Measurements from ENCODE around the gene CNTNAP3B.
A peak's percentile ranks its signal among the peaks of the same experiment; 100 is the strongest.
"Not testable (repeated sequence)": the region's sequence is repeated elsewhere in the genome, so short reads cannot be mapped to it uniquely, and the experiment has no call there.

CNTNAP3B gene

DNA sequence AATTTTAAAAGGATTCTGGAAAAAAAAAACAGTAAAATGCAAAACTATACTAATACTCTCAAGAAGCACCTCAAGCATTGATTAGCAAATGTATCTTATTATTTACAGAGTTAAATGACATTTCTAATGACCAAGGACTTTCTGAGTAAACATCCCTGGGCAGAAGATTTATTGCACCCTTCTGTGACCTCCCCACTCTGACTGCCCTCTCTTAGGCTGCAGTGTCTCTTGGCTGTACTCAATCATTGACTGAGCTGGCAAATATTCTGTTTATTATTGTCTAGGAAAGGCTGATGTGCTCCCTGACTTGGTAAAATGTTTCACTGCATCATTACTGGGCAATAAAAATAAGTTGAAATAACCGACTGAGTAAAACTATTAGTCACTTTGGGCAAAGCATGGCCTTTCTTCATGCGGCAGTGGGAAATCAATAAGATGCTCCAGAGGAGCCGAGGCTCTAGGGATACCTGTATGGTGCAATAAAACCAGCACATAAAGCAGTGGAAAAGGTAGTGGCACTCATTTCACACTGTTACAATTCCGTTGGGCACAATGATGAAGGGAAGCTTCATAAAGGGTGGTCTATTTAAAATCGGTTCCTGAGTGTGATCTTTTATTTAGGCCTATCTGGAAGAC, 151.1 kb downstream of the CNTNAP3B start:
- DNase-seq (ENCODE audit: low spot score): not testable (repeated sequence)

DNA sequence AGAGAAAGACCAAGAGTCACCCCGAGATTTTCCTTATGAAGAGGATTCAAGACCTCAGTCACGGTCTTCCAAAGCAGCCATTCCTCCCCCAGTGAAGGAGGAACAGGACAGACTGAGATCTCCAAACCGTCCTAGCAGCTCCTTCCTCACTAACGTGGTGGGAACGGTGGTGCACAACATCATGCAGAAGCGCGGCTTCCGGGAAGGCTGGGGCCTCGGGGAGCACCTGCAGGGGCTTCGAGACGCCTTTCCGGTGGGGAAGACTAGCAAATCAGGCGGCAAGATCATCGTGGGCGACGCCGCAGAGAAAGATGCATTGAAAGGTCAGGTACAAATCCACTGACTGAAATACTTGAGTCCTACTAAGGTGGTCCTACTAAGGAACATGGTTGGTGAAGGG, 154.3 kb downstream of the CNTNAP3B start:
- not testable (repeated sequence) for DNase-seq (ENCODE audit: low spot score)

DNA sequence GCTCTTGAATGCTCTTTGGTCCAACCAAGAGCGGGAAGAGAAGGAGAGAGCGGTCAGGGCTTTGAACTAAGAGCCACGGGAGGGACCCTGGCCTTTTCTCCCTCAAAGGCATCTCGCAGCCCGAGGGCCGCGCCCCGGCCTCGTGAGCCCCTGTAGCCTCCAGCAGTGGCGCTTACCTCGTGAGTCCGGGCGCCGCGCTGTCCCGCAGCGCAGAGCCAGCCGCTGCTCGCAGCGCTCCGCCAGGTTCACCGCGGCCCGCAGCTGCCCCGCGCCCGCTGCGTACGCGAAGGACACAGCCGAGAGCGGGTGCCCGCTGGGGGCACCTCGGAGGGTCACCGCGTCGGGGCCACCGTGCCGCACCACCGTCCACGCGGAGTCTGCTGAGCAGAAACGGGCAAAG, 176.2 kb downstream of the CNTNAP3B start:
- not testable (repeated sequence) for DNase-seq (ENCODE audit: low spot score)

DNA sequence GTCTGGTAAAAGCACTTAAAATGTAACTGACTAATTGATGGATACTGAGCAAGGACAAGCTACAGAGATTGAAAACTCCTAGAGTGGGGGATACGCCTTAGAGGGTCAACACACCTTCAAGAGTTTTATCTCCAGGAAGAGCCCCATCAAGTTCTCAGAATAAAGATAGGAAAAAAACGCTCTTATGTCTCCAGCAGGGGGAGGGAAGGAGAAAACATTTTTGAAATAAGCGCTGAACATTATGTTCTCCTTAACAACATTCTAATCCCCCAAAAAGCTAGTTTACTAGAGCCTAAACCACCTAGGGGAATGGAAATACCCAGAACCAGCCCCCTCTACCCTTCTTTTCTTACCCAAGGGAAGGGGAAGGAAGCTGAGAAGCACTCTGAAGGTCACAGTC, 187.5 kb downstream of the CNTNAP3B start:
- DNase-seq (ENCODE audit: low spot score): peak; percentile 0

DNA sequence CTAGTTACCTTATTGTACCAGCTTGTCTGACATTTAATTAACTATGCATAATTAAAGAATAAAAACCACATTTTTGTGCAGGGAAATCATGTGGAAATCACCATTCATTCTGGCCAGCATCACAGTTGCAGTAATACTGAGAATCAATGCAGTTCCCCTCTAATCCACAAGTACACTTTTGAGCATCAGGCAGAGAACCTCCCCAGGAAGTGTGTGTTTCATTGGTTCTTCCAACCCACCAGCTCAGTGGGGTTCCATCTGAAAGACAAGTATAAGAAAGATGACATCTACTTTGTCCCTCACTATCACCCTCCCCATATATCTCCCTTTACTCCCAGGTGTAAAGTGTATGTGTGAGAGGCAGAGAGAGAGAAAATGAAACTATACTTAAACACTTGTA, 191.1 kb downstream of the CNTNAP3B start:
- not testable (repeated sequence) for DNase-seq (ENCODE audit: low spot score)

DNA sequence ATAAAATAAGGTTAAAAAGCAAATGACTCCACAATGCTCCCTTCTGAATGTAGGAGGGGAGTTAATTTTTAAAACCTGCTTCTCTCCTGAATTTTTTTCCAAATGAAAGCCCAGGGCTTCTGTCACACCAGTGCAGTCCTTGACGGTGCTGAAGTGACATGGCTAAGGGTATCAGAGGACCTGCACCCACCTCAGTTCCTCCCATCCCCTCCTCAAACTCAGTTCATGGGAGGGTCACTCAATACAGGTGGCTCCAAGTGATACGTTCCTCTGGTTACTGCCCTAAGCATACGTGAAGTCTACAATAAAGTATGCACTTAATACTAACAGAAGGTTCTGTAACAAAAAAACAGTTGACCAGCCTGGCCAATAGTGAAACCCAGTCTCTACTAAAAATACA, 193.5 kb downstream of the CNTNAP3B start:
- not testable (repeated sequence) for DNase-seq (ENCODE audit: low spot score)

DNA sequence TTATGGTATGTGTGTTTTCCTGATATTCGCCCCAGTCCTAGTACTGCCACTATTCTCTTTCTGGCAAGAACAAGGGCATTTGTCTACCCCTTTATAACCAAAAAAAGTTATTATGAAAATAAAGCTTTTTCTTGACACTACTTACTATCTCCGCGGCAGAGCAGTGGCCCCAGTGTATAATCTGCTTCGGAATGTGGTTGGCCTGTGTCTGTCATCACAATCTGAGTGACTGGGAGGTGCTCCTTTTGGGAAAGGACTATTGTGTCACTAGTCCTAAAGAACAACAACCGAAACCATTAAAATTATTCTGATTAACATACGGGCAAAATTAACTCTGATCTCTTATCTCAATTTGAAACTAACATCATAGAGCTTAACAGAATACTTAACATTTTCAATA, 200.1 kb downstream of the CNTNAP3B start:
- not testable (repeated sequence) for DNase-seq (ENCODE audit: low spot score)

DNA sequence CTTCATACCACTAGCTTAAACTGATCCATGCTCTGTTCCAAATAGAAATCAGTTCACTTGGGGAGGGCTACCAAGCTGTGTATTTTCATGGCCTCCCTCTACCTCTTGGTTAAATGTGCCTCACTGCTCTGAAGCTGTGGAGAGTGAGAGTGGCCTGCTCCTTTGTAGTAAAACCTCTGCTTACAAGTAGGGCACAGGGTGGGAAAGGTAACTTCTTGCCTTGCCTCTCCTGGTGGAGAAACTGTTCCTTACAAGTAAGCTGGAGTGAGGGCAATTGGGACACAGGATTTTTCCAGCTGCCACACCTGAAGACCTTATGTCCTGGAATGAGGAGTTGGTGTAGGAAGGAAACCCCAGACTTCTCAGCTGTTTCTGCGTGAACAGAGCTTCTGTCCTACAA, 211.9 kb downstream of the CNTNAP3B start:
- not testable (repeated sequence) for DNase-seq (ENCODE audit: low spot score)

DNA sequence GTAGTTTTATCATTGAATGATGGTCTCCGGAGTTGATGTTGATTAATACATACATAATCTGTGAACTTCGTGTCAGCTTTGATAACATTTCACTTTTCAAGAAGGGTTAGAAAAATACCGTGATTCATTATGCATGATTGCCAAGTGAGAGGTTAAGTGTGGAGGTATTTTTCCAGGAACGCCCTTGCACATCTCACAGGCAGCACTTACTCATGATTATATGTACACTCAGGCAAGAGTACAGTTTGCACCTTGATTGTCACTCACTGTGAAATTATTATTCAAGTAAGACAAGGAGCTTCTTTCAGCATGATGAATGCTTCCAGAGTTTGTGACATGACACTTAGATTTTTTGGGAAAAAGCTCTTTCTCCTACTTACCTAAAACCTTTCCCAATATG, 223.7 kb downstream of the CNTNAP3B start:
- DNase-seq (ENCODE audit: low spot score): not testable (repeated sequence)

DNA sequence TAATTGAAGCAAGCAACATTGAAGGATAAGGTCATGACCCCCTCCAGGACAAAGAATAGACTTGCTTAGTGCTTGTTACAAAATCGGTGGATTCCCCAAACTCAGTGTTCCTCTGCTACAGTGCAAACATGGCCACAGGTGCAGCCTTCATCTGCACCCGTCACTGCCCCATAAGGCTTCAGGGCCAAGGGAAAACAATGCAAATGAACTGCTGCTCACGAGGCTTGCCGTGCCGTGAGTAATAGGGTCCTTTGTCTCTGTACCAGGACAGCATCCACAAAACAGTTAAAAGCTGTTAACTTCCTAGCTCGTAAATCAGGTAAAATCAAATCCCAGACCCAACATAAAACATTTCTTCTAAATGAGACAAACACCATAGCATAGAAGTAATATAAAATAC, 226.5 kb downstream of the CNTNAP3B start:
- DNase-seq (ENCODE audit: low spot score): not testable (repeated sequence)

DNA sequence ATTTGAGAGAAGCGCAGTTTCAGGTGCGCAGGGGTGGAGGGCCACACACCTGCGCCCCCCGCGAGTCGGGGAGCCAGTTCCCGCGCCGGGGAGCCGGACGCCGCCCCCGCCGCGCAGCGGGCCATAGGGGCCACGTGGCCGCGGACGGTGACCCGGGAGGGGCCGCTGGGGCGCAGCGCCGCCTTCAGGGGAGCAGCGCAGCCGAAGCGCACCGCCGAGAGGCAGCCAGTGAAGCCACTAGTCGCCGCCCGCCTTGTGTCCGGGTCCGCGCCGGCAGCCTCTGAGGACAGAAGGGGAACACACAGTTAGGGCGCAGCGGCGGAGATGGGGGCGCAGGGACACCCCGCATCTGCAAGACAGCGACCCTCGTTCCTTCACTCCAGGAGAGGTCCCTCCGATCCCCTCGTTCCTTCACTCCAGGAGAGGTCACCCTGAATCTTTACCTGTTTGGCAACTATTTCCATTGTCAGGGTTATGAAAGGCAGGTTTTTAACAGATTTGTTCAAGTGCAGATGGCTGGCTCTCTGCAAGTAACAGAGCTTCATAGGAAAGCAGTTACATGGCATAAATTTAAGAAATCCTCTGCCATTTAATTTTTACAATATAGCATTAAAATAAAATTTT, 230.4 kb downstream of the CNTNAP3B start:
- DNase-seq (ENCODE audit: low spot score): not testable (repeated sequence)

DNA sequence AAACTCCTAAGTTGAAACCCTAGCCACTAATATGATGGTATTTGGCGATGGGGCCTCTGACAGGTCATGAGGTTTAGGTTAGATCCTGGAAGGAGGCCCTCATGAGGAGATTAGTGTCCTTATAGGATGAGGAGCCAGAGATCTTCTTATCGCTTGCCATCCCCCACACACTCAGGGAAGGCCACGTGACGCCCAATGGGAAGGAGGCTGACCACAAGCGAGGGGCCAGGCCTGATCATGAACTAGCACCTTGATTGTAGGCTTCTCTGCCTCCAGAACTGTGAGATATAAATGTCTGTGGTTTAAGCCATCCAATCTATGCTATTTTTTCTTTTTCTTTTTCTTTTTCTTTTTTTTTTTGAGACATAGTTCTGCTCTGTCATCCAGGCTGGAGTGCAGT, 254.7 kb downstream of the CNTNAP3B start:
- not testable (repeated sequence) for DNase-seq (ENCODE audit: low spot score)

DNA sequence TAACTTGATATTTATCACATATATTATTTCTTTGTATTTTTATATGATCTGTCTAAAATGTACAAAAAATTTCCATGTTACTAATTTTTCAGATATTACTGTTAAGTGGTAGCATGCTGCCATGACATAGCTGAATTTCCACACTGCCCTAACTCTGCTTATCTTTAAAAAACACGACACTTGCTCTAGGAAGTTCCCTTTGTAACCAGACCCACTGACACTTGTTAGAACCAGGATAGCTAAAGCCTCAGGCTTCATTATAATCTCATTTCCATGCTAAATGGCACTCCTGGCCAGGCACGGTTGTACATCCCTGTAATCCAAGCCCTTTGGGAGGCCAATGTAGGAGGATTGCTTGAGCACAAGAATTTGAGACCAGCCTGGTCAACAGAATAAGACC, 273.8 kb downstream of the CNTNAP3B start:
- not testable (repeated sequence) for DNase-seq (ENCODE audit: low spot score)

DNA sequence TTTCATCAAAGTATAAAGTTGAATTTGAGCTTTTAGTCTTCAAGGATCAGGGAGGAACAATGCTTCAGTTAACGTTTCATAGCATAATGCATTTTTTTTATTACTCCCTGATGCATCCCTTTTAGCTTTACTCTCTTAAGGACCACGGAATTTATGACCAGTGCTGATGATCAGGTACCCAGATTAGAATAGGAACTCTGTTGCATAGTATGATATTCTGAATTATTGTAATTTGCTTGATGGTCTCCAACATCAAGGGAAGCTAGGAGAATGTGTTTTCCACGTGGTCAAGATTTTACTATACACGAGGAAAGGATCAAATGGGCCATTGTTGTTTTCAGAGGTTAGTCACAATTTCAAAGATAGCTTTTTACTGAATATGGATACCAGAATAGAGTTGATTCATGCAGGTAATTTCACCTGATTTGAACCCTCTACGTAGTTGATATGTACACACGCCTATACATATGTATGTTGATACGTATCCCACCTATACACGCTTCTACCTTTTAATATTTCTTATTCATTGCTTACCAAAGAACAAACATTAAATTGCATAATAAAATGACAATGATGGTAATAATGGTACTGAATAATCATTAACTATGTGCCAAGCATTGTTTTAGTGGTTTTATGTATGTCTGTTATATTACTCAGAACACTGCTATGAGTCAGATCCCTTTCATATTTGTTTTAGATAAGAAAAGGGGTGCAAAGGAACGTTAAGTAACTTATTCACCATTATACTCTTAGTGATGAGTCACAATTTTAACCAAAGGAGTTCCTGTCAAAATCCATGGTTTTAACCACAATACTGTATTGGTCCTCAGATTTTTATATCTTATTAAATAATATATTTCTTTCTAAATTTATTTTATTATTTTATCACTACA, 277.1 kb downstream of the CNTNAP3B start:
- DNase-seq (ENCODE audit: low spot score): not testable (repeated sequence)

DNA sequence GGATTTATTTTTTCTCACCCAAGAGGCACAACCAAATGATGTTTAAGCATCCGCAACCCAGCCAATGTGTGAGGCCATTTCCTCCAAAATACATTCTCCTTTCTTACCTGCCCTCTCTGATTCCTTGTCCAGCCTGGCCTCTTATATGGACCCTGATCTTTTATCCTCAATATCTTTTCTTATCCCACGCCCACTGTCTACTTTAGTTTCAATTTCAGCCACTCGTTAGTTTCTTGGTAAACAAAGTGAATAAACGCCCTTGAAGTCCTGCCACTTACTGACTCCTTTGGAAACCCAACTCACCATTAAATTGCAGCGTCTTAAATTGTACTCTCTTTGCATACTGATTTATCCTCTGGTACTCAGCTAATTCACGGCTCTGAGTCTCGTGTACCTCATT, 281.4 kb downstream of the CNTNAP3B start:
- DNase-seq (ENCODE audit: low spot score): not testable (repeated sequence)

All from RKO (cell line).